ENCODE results near the gene NCCRP1.

- no peak for TF ChIP-seq CTCF (IDR thresholded peaks at IDR 0.05 in 8 of 11, conservative IDR thresholded peaks at IDR 0.05 in 3 of 11)
- TF ChIP-seq POLR2A (IDR thresholded peaks at IDR 0.05), result no peak
These were observed 42.1 kb upstream of the NCCRP1 start for GRCh38 chr19:39154629-39155100.
